ENCODE measurements around the gene PCDHB10.

DNA sequence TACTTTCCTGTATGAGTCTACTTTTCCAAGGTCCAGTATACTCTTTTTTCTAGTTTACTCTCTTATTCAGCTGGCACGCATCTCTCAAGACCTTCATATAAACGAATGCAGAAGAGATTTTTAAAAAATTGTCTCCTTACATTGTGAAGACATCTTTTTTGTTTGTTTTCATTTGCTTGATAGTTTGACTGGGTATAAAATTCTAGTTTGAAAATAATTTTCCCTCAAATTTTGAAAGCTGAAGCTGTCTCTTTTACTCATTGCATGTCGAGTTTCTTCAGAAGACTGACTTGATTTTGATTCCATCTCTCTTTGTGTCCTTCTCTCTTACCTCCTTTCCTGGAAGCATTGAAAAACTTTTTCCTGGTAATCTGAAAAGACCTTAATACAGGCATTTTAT is 4.2 kb downstream of the PCDHB10 start:
- TF ChIP-seq CTCF (IDR thresholded peaks at IDR 0.05) (no peak), POLR2A (IDR thresholded peaks at IDR 0.05) (no peak), POLR2AphosphoS5 (IDR thresholded peaks at IDR 0.05) (no peak)

Measured in breast epithelium (tissue), 3 donors.